GM18519 (cell line): Measurements from ENCODE around the gene STMN3.
"Not testable (repeated sequence)": the region's sequence is repeated elsewhere in the genome, so short reads cannot be mapped to it uniquely, and the experiment has no call there.

ENCODE experiments used
- ATAC-seq: cut with Tn5 transposase; IDR thresholded peaks from one replicate; pipeline ENCODE4 v1.9.1; 2021; ENCODE audit warnings: mild to moderate bottlenecking, moderate library complexity; ENCODE audit not compliant: unreplicated experiment, low FRiP score

The STMN3 gene

DNA sequence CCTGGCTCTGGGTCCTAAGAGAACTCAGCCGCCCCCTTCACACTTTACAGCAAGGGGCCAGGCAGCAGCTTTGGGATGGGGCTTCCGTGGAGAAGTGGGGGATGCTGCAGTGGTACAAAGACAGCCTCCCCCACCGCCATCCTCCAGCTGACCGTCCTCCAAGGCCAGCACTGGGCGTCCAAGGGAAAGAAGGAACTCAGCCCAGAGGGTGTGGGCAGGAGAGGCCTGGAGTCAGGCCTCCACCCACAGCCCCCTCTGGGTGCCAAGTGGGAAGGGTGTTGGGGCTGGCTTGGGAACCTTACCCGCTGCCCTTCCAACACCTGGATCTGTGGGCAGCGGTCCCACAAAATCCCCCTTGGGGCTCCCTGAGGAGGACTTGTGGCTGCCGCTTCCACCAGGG lies 13.1 kb downstream of the STMN3 start:
- ATAC-seq = no peak

DNA sequence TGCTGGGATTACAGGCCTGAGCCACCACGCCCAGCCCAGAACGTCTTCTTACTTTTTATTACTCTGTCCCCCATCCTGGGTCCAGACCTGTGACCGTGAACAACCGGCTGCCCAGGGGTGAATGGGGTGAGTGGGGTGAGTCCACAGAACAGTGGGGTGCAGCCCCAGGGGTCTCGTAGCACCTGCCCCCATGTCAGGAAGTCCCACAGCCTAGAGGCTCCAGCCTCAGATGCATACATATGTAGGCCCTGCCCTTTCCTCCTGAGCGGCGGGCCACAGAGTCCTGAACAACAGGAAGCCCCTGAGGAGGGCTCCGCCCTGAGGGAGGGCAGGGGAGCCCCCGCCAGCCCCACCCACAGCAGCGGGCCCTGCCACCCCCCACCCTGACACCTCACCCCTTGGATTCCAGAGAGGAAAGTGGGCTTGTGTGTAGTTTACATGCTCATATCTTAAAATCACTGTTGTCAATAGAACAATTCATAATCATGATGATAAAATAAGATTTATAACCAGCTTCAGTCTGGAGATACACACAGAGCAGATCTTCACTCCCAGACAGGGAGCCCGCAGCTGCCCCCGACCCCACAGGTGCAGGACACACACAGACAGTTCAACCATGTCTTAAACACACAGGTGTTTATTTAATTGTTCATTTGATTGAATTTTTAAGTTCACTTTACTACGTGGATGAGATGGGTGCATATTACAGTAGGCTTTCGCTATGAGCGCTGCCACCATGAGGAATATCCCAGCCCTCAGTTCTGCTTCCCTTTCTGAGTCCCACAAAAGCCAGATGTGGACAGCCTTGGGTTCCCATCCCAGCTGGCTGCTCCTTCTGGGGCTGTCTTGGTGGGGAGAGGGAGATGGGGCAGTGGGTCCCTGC lies 13.9 kb downstream of the STMN3 start:
- no peak for ATAC-seq

DNA sequence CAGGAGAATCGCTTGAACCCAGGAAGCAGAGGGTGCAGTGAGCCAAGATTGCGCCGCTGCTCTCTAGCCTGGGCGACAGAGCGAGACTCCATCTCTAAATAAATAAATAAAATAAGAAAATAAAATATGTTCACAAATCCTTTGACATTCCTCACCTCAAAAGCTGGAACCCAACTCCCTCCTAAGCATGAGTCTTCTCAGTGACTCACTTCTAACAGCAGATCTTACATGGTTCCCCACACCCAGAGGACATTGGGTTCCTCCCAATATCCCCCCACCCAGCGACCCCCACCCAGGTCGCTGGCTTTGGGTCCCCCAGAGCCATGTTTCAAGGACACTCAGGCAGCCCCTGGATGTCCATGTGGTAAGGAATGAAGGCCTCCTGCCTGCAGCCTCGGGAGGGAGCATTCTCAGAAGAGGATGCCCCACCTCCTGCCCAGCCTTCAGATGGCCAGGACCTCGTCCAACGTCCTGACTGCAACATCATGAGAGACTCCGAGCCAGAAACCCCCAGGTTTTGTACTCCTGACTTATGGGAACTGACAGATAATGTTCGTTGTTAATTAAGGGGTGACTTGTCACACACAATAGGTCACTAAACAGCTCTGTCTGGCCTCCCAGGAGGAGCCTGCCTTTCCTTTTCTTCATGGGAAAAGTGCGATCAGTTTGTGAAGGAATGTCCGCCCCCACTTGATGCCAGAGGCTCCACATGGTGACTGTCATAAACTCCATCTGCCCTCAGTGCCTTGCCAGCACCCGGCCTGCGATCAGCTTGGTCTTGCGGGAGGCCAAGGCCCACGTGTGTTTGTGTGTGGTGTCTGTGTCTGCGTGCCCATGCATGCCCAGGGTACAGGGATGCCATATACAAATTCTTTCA lies 16.2 kb downstream of the STMN3 start:
- ATAC-seq = no peak

DNA sequence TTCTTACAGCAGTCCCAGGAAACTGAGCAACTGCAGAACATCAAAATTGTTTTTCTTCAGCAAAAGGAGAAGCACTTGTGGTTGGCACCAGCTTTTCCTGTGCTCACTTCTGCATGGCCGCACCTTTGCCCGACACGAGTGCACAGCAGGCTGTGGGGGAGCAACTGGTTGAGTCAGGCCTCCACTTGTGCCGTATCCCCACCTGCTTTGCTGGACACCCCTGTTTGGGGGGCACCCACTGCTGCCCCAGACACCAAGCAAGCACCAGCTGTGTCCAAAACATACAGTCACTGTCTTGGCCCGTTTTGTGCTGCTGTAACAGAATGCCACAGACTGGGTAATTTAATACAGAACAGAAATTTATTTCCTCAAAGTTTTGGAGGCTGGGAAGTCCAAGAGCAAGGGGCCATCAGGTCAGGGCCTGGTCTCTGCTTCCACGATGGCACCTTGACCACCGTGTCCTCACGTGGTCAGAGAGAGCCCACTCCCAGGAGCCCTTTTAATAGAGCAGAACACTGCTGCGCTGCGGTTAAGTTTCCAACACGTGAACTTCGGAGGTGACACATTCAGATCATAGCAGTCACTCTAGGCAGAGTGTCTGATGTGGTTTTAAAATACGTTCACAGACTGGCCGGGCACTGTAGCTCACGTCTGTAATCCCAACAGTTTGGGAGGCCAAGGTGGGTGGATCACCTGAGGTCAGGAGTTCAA lies 17.6 kb downstream of the STMN3 start:
- ATAC-seq = peak; percentile 45

- no peak for ATAC-seq
These were observed 19.5 kb downstream of the STMN3 start for GRCh38 chr20:63633732-63634131.

- not testable (repeated sequence) for ATAC-seq
These were observed 21.8 kb downstream of the STMN3 start for GRCh38 chr20:63631426-63631825.

DNA sequence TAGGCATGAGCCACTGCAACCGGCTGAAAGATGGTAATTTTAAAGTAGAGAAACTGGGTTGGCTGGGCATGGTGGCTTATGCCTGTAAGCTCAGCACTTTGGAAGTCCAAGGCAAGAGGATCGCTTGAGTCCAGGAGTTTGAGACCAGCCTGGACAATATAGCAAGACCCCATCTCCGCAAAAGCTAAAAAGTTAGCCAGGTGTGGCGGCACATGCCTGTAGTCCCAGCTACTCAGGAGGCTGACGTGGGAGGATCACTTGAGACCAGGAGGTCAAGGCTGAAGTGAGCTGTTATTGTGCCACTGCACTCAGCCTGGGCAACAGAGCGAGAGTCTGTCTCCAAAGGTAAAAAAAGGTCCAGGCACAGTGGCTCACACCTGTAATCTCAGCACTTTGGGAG lies 22.3 kb downstream of the STMN3 start:
- ATAC-seq = not testable (repeated sequence)

- no peak for ATAC-seq
These were observed 24.8 kb downstream of the STMN3 start for GRCh38 chr20:63628246-63628975.

GRCh38 chr20:63627751-63628245 lies 25.4 kb downstream of the STMN3 start:
- ATAC-seq = no peak

- ATAC-seq = peak; percentile 59
These were observed 26.0 kb downstream of the STMN3 start for GRCh38 chr20:63627129-63627750.

DNA sequence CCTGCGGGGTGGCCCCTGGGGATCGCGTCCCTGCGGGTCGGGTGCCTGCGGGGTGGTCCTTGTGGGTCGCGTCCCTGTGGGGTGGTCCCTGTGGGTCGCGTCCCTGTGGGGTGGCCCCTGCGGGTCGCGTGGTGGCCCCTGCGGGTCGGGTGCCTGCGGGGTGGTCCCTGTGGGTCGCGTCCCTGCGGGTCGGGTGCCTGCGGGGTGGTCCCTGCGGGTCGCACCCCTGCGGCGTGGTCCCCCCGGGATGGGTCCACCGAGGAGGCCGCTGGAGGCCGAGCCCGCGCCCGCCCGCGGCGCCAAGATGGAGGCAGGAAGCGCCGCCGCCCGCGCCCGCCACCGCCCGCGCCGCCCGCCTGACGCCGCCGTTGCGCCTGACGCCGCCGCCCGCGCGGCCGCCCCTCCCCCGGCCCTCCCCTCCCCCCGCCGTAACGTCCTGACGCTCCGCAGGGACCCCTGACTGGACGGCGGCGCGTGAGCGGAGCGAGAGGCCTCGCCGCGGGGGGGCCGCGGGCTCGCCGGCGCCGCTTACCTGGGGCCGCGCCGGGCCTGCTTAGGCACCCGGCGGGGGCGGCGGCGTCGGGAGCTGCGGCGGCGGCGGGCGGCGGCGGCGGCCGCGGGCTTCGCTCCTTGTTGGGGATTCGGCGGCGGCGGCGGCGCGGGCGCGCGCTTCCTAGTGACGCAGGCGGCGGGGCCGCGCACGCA lies 26.6 kb downstream of the STMN3 start, which contains the start of gene GMEB2:
Gene GMEB2 (minus strand): TSS at position 678 of the 705 bp plus-strand sequence. CDS start 7,704 bp downstream, outside the sequence.
- peak; percentile 23 for ATAC-seq

- no peak for ATAC-seq
These were observed 27.3 kb downstream of the STMN3 start for GRCh38 chr20:63625771-63626423.

GRCh38 chr20:63624486-63624885 lies 28.7 kb downstream of the STMN3 start:
- ATAC-seq = no peak

GRCh38 chr20:63622732-63623131 lies 30.5 kb downstream of the STMN3 start:
- no peak for ATAC-seq

GRCh38 chr20:63622096-63622495 lies 31.1 kb downstream of the STMN3 start:
- ATAC-seq = no peak

DNA sequence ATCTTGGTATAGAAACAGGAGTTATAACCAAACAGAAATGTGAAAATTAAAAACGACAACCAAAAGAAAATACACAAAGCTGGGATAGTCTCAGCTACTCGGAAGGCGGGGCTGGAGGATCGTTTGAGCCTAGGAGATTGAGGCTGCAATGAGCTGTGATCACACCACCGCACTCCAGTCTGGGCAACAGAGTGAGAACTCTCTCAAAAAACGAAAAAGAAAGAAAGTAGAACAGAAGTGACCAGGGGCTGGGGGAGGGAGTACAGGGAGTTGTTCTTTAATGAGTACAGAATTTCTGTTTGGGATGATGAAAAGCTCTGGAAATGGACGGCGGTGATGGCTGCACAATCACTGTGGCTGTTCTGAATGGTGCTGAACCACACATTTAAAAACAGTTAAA lies 32.2 kb downstream of the STMN3 start:
- ATAC-seq = no peak

DNA sequence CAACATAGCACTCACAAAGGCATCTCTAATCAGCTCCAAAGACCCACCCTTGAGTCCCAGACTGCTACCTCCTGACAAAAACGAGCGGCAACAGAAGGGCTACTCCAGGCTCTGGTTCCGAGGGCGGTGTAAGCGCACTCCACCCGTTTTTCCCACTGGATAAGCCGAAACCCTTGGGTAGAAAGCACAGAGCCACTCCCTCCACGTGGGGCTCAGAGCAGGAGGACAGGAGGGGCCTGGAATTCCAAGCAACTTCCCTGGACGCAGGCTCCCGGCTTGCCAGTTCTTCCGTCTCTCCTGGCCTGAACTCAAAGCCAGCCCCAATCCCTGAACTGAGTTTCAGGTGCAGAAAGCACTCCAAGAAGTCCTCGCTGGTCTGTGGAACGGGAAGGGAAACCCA lies 33.7 kb downstream of the STMN3 start:
- ATAC-seq = no peak

DNA sequence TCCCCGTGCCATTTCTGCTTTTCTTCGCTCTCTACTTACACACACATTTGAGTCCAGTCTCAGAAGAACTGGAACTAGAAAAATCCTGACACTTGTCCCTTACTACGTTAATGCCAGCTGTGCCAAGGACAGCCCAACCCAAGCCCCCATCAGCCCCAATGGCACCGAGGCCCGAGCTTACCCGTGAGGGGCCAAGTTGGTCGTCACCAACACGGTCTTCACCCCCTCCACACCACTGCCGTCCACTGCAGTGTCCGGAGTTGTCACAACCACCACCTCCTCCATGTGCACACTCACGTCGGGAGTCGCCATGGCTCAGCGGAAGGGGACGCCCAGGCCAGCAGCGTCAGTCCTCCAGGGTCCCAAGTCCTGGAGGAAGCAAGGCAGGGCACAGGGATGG lies 34.1 kb downstream of the STMN3 start:
- ATAC-seq = no peak
